Panc1 (cell line): ENCODE data around the gene PDHA2. TPM values are rescaled to one million over a fixed set of nuclear protein-coding genes. Genes with fewer than 3 reads are reported as not detected.

ENCODE experiments used
- ATAC-seq: fragments of 200-7000 bp; cut with Tn5 transposase; 2 replicates; pipeline ENCODE4 v1.9.1; 2020; ENCODE audit warnings: mild to moderate bottlenecking, moderate library complexity
- BruUV-seq: library from RNA; stranded (reverse); fragments of 400-500 nt; replicated peaks from 2 replicates; lab custom pipeline; 2021; lab: Mats Ljungman, UMichigan
- CTCF ChIA-PET: fragments of 300-600 bp; sonication (Branson Sonifier 250); formaldehyde crosslinking; loops from one replicate; lab custom pipeline; 2022; ENCODE audit warnings: antibody characterized with exemption; lab: Charles Lee
- POLR2A ChIA-PET: fragments of 300-600 bp; sonication (Branson Sonifier 250); formaldehyde crosslinking; loops from one replicate; lab custom pipeline; 2022; ENCODE audit warnings: antibody characterized with exemption; lab: Charles Lee
- DNase-seq: peaks from one replicate; pipeline ENCODE4 v3.0.0-alpha.2; 2010; ENCODE audit warnings: low read depth, low spot score
- H3K27ac ChIP-seq: 2 replicates; pipeline ENCODE4 v1.5.1; 2011; ENCODE audit warnings: mild to moderate bottlenecking, low read length, inconsistent platforms
- H3K27me3 ChIP-seq: fragments of 200-500 bp; sonication (Bioruptor generic); 2 replicates; pipeline ENCODE4 v1.6.0; 2014; ENCODE audit warnings: low read length, inconsistent platforms; ENCODE audit not compliant: control insufficient read depth, insufficient read depth
- H3K36me3 ChIP-seq: fragments of 200-500 bp; sonication (Bioruptor generic); 2 replicates; pipeline ENCODE4 v1.5.1; 2014; ENCODE audit warnings: inconsistent platforms, mild to moderate bottlenecking, low read length, moderate library complexity; ENCODE audit not compliant: control insufficient read depth, insufficient read depth
- H3K4me1 ChIP-seq: 2 replicates; pipeline ENCODE4 v1.5.1; 2011; ENCODE audit warnings: inconsistent platforms, mild to moderate bottlenecking, low read length, moderate library complexity; ENCODE audit not compliant: control insufficient read depth, insufficient read depth
- H3K4me3 ChIP-seq, 2 experiments: 2 replicates each; pipeline ENCODE4 v1.5.1; 2011 to 2012; ENCODE audit warnings: low read depth in 2 of 2, low read length in 2 of 2, mild to moderate bottlenecking in 2 of 2, inconsistent platforms in 1 of 2, moderate library complexity in 1 of 2
- H3K9me3 ChIP-seq: fragments of 200-500 bp; sonication (Bioruptor generic); 2 replicates; pipeline ENCODE4 v1.5.1; 2014; ENCODE audit warnings: low read depth, mild to moderate bottlenecking, inconsistent platforms, low read length, moderate library complexity; ENCODE audit not compliant: control insufficient read depth, insufficient read depth
- POLR2AphosphoS5 ChIP-seq: IDR thresholded peaks from 2 replicates; pipeline ENCODE4 v1.6.1; 2012; ENCODE audit warnings: mild to moderate bottlenecking, low read depth, low read length, moderate library complexity
- REST ChIP-seq, 2 experiments: IDR thresholded peaks; 2 replicates each; pipeline ENCODE4 v1.6.1; 2011 to 2012; ENCODE audit warnings: low read depth in 2 of 2, control low read depth in 1 of 2, low read length in 1 of 2, mild to moderate bottlenecking in 1 of 2, moderate library complexity in 1 of 2; ENCODE audit not compliant: insufficient read depth in 1 of 2
- SIN3A ChIP-seq: IDR thresholded peaks from 2 replicates; pipeline ENCODE4 v1.6.1; 2012; ENCODE audit warnings: low read depth, mild to moderate bottlenecking, low read length, moderate library complexity, borderline replicate concordance; ENCODE audit not compliant: insufficient read depth
- TCF7L2 ChIP-seq: IDR thresholded peaks from 2 replicates; pipeline ENCODE4 v1.6.1; 2011; ENCODE audit warnings: mild to moderate bottlenecking, low read depth, low read length, inconsistent platforms
- in situ Hi-C: cut with HindIII; loops from 2 replicates; pipeline ENCODE4 v1.10.0; 2016; ENCODE audit warnings: low sequenced_read_pairs, low pct_unique_long_range_greater_than_20kb
- intact Hi-C: fragments of 100-400 bp; cut with micrococcal nuclease; formaldehyde crosslinking; loops from one replicate; pipeline ENCODE4 v1.10.0; 2022; ENCODE audit not compliant: unreplicated experiment
- total RNA-seq: library from RNA; stranded (reverse); gene quantifications from one replicate; pipeline ENCODE4 v1.2.1, GENCODE V29; 2021; ENCODE audit not compliant: unreplicated experiment
- TF ChIP-seq, protein P1 (sequence below): fragments of 450-650 bp; IDR thresholded peaks from 2 replicates; pipeline ENCODE4 v1.5.1; 2017; ENCODE audit warnings: mild to moderate bottlenecking

Gene PDHA2
- total RNA-seq, 1 experiment from 2014 or later, result not detected

GRCh38 chr4:95847908-95848460 lies 8.1 kb downstream of the PDHA2 start:
- TF ChIP-seq POLR2AphosphoS5 (no peak), REST (IDR thresholded peaks at IDR 0.05; ENCODE audit: insufficient read depth in 1 of 2, low read depth in 2 of 2, low read length in 1 of 2) (no peak), TCF7L2 (no peak), SIN3A (no peak)
- Histone ChIP-seq H3K36me3 (no peaks in the 10 kb centered on the region), H3K27ac (no peak overlapping the region), H3K9me3 (no peaks in the 10 kb centered on the region), H3K27me3 (no peaks in the 10 kb centered on the region), H3K4me1 (no peaks in the 10 kb centered on the region), H3K4me3 (no peak overlapping the region)
- BruUV-seq, result no TSS peak
- intact Hi-C loops (no loop called here), in situ Hi-C loops (no loop called here)
- POLR2A ChIA-PET, result no interaction called here
- CTCF ChIA-PET, result no interaction called here
- ATAC-seq (no peak), DNase-seq (no peak)

GRCh38 chr4:95850161-95850560 lies 10.3 kb downstream of the PDHA2 start:
- no peak overlapping the region for H3K27ac ChIP-seq
- in situ Hi-C loops (no loop called here), intact Hi-C loops (no loop called here)
- H3K9me3 ChIP-seq, result no peaks in the 10 kb centered on the region
- DNase-seq (no peak), ATAC-seq (no peak)
- no peaks in the 10 kb centered on the region for H3K4me1 ChIP-seq
- POLR2A ChIA-PET, result no interaction called here
- no peaks in the 10 kb centered on the region for H3K27me3 ChIP-seq
- no TSS peak for BruUV-seq
- CTCF ChIA-PET, result no interaction called here
- H3K4me3 ChIP-seq, result no peak overlapping the region
- H3K36me3 ChIP-seq, result no peaks in the 10 kb centered on the region
- TF ChIP-seq, protein P1, sequence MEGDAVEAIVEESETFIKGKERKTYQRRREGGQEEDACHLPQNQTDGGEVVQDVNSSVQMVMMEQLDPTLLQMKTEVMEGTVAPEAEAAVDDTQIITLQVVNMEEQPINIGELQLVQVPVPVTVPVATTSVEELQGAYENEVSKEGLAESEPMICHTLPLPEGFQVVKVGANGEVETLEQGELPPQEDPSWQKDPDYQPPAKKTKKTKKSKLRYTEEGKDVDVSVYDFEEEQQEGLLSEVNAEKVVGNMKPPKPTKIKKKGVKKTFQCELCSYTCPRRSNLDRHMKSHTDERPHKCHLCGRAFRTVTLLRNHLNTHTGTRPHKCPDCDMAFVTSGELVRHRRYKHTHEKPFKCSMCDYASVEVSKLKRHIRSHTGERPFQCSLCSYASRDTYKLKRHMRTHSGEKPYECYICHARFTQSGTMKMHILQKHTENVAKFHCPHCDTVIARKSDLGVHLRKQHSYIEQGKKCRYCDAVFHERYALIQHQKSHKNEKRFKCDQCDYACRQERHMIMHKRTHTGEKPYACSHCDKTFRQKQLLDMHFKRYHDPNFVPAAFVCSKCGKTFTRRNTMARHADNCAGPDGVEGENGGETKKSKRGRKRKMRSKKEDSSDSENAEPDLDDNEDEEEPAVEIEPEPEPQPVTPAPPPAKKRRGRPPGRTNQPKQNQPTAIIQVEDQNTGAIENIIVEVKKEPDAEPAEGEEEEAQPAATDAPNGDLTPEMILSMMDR, result no peak
- TF ChIP-seq TCF7L2 (no peak), REST (IDR thresholded peaks at IDR 0.05; ENCODE audit: insufficient read depth in 1 of 2, low read depth in 2 of 2, low read length in 1 of 2) (no peak), SIN3A (no peak), POLR2AphosphoS5 (no peak)
